Measurements from ENCODE around the gene MAP3K10. TPM values are rescaled to one million over a fixed set of nuclear protein-coding genes. Genes with fewer than 3 reads are reported as not detected.

The MAP3K10 gene
- total and polyA plus RNA-seq, 2 donors (not counting 1 experiment from before 2014, with no cell fraction given): 22.5 to 41.6 TPM

DNA sequence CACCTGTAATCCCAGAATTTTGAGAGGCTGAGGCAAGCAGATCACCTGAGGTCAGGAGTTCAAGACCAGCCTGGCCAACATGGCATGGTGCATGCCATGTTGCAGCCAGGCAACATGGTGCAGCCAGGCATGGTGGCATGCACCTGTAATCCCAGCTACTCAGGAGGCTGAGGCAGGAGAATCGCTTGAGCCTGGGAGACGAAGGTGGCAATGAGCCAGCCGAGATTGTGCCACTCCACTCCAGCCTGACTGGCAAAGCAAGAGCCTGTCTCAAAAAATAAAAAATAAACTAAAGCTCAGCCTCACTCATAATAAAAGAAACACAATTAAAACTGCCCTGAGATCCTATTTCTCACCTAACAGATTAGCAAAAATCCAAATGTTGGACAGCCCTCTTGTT, 49.7 kb upstream of the MAP3K10 start:
- Histone ChIP-seq H2AFZ (ENCODE audit: insufficient read depth, low read depth, low read length, poor library complexity, severe bottlenecking) (no peak overlapping the region), H3K4me3 (ENCODE audit: control extremely low read depth in 1 of 5, extremely low read depth in 1 of 5, insufficient read depth in 1 of 5, low read depth in 2 of 5, low read length in 4 of 5) (no peak overlapping the region), H3K79me2 (ENCODE audit: control insufficient read depth, insufficient read depth, low read length) (peaks cover 6% of the 10 kb centered on the region), H3K9ac (ENCODE audit: low read length) (no peak overlapping the region), H3K27ac (ENCODE audit: low read length in 2 of 2) (no peak overlapping the region), H3K4me2 (replicated peaks; ENCODE audit: low read depth, low read length, poor library complexity, severe bottlenecking) (no peak overlapping the region), H3K36me3 (replicated peaks in 1 of 2; ENCODE audit: control extremely low read depth in 1 of 2, control insufficient read depth in 1 of 2, extremely low read depth in 1 of 2, insufficient read depth in 2 of 2, low read length in 1 of 2) (no peaks in the 10 kb centered on the region), H4K20me1 (ENCODE audit: control insufficient read depth, insufficient read depth, low read length, poor library complexity, severe bottlenecking) (no peaks in the 10 kb centered on the region), H3K27me3 (replicated peaks in 1 of 4; ENCODE audit: control extremely low read depth in 1 of 4, control insufficient read depth in 3 of 4, insufficient read depth in 4 of 4, low read length in 3 of 4) (no peaks in the 10 kb centered on the region), H3K9me3 (ENCODE audit: control extremely low read depth in 1 of 3, control insufficient read depth in 2 of 3, insufficient read depth in 1 of 3, low read length in 2 of 3) (peaks cover 0 to 3% (median 0%) of the 10 kb centered on the region in 3 donors), H3K4me1 (ENCODE audit: control insufficient read depth in 2 of 2, insufficient read depth in 2 of 2, low read length in 2 of 2) (peaks cover 40 to 45% of the 10 kb centered on the region in 2 donors)
- Mint-ChIP-seq H3K27ac (no peak overlapping the region), H3K4me3 (no peak overlapping the region), H3K9me3 (ENCODE audit: insufficient read depth) (no peaks in the 10 kb centered on the region), H3K4me1 (peaks cover 43% of the 10 kb centered on the region), H3K27me3 (peaks cover 6% of the 10 kb centered on the region)
- POLR2A ChIA-PET: no interaction called here
- TF ChIP-seq, protein P1, sequence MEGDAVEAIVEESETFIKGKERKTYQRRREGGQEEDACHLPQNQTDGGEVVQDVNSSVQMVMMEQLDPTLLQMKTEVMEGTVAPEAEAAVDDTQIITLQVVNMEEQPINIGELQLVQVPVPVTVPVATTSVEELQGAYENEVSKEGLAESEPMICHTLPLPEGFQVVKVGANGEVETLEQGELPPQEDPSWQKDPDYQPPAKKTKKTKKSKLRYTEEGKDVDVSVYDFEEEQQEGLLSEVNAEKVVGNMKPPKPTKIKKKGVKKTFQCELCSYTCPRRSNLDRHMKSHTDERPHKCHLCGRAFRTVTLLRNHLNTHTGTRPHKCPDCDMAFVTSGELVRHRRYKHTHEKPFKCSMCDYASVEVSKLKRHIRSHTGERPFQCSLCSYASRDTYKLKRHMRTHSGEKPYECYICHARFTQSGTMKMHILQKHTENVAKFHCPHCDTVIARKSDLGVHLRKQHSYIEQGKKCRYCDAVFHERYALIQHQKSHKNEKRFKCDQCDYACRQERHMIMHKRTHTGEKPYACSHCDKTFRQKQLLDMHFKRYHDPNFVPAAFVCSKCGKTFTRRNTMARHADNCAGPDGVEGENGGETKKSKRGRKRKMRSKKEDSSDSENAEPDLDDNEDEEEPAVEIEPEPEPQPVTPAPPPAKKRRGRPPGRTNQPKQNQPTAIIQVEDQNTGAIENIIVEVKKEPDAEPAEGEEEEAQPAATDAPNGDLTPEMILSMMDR (IDR thresholded peaks at IDR 0.05): no peak
- no peak for TF ChIP-seq EZH2 (IDR thresholded peaks at IDR 0.05; ENCODE audit: borderline replicate concordance, insufficient read depth, low read depth, low read length, poor library complexity, severe bottlenecking)
- WGBS (ENCODE audit: insufficient coverage): 92% methylated on average over 3 of the region's 3 CpGs
- ATAC-seq (ENCODE audit: low read depth): no peak
- CTCF ChIA-PET: interaction anchor here (0.6 to 4.9 kb wide), 5 partner anchors 13 to 493 kb away, joined by 3 to 39 read pairs (median 16); no protein-coding TSS in a partner anchor
- no peak for DNase-seq
- intact Hi-C loops (cut with micrococcal nuclease): no loop called here

DNA sequence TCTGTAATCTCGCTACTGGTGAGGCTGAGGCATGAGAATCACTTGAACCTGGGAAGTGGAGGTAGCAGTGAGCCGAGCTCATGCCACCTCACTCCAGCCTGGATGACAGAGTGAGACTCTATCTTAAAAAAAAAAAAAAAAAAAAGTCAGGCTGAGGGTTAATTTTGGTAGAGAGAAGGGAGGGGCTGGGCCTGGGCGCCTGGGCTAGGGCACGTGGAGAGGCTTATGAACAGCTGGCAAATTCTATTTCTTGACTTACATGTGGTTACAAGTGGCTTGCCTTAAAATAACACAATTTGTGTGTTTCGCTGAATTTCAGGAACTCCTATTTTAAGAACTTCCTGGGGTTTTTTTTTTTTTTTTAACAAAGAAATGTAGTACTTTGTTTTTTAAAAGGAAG, 47.6 kb upstream of the MAP3K10 start:
- Mint-ChIP-seq H3K4me3 (peak overlapping the region; percentile 65), H3K9me3 (ENCODE audit: insufficient read depth) (no peaks in the 10 kb centered on the region), H3K27me3 (no peaks in the 10 kb centered on the region), H3K27ac (peak overlapping the region; percentile 59), H3K4me1 (peaks cover 54% of the 10 kb centered on the region)
- H4K20me1 ChIP-seq (ENCODE audit: control insufficient read depth, insufficient read depth, low read length, poor library complexity, severe bottlenecking): no peaks in the 10 kb centered on the region
- peak overlapping the region; percentile 33 to 41 for H3K27ac ChIP-seq (ENCODE audit: low read length in 2 of 2)
- peak overlapping the region; percentile 73 for H3K4me2 ChIP-seq (replicated peaks; ENCODE audit: low read depth, low read length, poor library complexity, severe bottlenecking)
- intact Hi-C loops (cut with micrococcal nuclease): no loop called here
- ATAC-seq (ENCODE audit: low read depth) (peak; percentile 71), DNase-seq (peak; percentile 60)
- 8% methylated on average over 2 of the region's 5 CpGs for WGBS (ENCODE audit: insufficient coverage)
- TF ChIP-seq, protein P1 (IDR thresholded peaks at IDR 0.05): no peak
- TF ChIP-seq EZH2 (IDR thresholded peaks at IDR 0.05; ENCODE audit: borderline replicate concordance, insufficient read depth, low read depth, low read length, poor library complexity, severe bottlenecking): no peak
- H2AFZ ChIP-seq (ENCODE audit: insufficient read depth, low read depth, low read length, poor library complexity, severe bottlenecking): peak overlapping the region; percentile 40
- peaks cover 51 to 57% of the 10 kb centered on the region in 2 donors for H3K4me1 ChIP-seq (ENCODE audit: control insufficient read depth in 2 of 2, insufficient read depth in 2 of 2, low read length in 2 of 2)
- peak overlapping the region in 4 of 5 experiments; percentile 5 to 53 (median 18) for H3K4me3 ChIP-seq (ENCODE audit: control extremely low read depth in 1 of 5, extremely low read depth in 1 of 5, insufficient read depth in 1 of 5, low read depth in 2 of 5, low read length in 4 of 5)
- no peaks in the 10 kb centered on the region for H3K36me3 ChIP-seq (replicated peaks in 1 of 2; ENCODE audit: control extremely low read depth in 1 of 2, control insufficient read depth in 1 of 2, extremely low read depth in 1 of 2, insufficient read depth in 2 of 2, low read length in 1 of 2)
- H3K27me3 ChIP-seq (replicated peaks in 1 of 4; ENCODE audit: control extremely low read depth in 1 of 4, control insufficient read depth in 3 of 4, insufficient read depth in 4 of 4, low read length in 3 of 4): no peaks in the 10 kb centered on the region
- ChIA-PET CTCF (interaction anchor here (0.7 to 4.9 kb wide), 4 partner anchors 22 to 491 kb away, joined by 3 to 39 read pairs (median 4); no protein-coding TSS in a partner anchor), POLR2A (interaction anchor here (0.7 kb wide), 1 partner anchor 17 kb away, joined by 5 read pairs; no protein-coding TSS in a partner anchor)
- H3K9me3 ChIP-seq (ENCODE audit: control extremely low read depth in 1 of 3, control insufficient read depth in 2 of 3, insufficient read depth in 1 of 3, low read length in 2 of 3): peaks cover 0 to 3% (median 0%) of the 10 kb centered on the region in 3 donors
- H3K79me2 ChIP-seq (ENCODE audit: control insufficient read depth, insufficient read depth, low read length): peaks cover 6% of the 10 kb centered on the region
- H3K9ac ChIP-seq (ENCODE audit: low read length): peak overlapping the region; percentile 46
